ENCODE measurements around the gene CACNA1C.
"Not testable (repeated sequence)": the region's sequence is repeated elsewhere in the genome, so short reads cannot be mapped to it uniquely, and the experiment has no call there.

CACNA1C gene

GRCh38 chr12:2481951-2482350 lies 429.2 kb downstream of the CACNA1C start:
- no peak for DNase-seq (ENCODE audit: low read depth in 3 of 3)

- DNase-seq (ENCODE audit: low read depth in 3 of 3) = no peak
Measured at GRCh38 chr12:2482938-2483660, 430.3 kb downstream of the CACNA1C start.

- no peak for DNase-seq (ENCODE audit: low read depth in 3 of 3)
Measured at GRCh38 chr12:2483713-2484112, 430.9 kb downstream of the CACNA1C start.

GRCh38 chr12:2484141-2484776 lies 431.5 kb downstream of the CACNA1C start:
- no peak for DNase-seq (ENCODE audit: low read depth in 3 of 3)

DNA sequence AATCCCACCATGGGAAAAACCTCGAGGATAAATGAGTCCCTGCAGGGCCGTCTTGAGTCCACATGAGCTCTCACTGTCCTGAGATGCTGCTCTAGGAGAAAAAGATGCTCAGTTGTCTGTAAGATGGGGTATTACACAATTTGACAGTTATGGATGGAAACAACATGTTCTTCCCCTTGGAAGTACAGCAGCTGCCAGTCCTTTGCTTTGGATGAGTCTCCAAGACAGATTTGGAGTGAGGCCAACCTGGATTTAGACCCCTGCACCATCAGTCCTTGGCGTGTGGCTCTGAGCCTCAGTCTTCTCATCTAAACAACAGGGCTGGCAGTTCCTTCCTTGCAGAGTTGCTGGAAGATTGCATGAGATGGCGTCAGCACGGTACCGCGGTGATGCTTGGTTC lies 432.9 kb downstream of the CACNA1C start:
- no peak for DNase-seq (ENCODE audit: low read depth in 3 of 3)

DNA sequence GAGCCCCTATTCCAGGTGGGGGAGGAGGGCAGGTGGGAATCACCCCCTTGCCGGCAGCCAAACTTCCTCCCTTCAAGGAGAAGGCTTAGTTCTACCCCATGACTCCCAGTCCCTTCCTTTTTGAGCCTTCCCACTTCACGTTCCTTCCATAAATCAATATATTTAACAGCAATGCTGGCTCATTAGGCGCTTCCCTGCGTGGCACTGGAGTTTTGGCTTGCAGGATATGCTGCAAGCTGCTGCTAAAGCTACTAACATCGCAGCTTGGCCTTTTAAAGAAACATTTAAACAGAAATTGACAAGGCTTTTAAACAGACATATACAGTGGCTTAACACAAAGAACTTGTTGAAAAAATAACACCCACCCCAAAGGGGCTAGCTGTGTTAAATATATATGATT lies 434.0 kb downstream of the CACNA1C start:
- DNase-seq (ENCODE audit: low read depth in 3 of 3) = no peak

- no peak for DNase-seq (ENCODE audit: low read depth in 3 of 3)
Measured at GRCh38 chr12:2487278-2487677, 434.5 kb downstream of the CACNA1C start.

DNA sequence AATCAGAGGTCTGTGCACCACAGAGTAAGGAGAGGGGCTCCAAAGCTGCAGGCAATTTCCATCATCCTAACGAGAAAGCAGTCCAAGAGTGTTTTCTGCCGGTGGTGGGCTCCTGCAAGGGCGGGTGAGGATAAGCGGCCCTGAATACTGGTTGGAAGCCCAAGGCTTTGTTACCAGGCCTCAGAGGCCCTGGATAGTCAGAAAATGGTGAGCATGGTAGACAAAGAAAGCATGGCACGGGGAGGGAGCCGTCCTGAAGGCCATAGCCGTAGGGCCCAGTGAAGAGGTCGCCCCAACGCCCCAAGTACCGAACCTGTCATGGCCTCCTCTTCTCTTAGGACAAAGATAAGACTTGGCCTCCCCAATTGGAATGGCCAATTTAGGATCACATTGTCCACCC lies 435.3 kb downstream of the CACNA1C start:
- no peak for DNase-seq (ENCODE audit: low read depth in 3 of 3)

GRCh38 chr12:2488596-2488995 lies 435.8 kb downstream of the CACNA1C start:
- DNase-seq (ENCODE audit: low read depth in 3 of 3) = no peak

- DNase-seq (ENCODE audit: low read depth in 3 of 3) = no peak
Measured at GRCh38 chr12:2489275-2489674, 436.5 kb downstream of the CACNA1C start.

DNA sequence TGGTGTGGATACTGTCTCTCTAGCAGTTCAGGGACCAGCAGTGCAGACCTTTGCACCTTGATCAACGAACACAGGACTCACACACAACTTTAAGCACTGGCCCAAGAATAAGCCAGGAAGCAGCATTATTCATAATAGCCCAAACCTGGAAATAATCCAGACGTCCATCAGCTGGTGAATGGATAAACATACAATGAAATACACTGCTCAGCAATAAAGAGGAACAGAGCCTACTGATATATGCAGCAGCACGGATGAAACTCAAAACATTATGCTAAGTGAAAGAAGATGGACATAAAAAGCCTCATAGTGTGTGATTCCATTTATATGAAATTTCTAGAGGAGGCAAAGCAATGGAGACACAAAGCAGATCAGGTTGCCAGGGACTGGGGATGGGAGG lies 438.0 kb downstream of the CACNA1C start:
- no peak for DNase-seq (ENCODE audit: low read depth in 3 of 3)

DNA sequence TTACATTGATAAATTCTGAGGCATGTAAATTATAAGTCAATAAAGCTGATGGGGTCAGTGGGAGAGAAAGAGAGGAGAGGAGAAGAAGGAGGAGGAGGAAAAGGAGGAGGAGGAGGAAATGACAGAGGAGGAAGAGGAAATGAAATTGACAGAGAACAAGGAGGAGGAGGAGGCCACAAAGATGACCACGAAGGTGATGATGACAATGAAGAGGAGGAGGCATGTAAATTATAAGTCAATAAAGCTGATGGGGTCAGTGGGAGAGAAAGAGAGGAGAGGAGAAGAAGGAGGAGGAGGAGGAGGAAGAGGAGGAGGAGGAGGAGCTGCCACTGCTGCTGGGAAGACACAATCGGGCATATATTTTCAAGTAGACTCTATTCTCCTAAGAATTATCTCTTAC lies 438.6 kb downstream of the CACNA1C start:
- DNase-seq (ENCODE audit: low read depth in 3 of 3) = not testable (repeated sequence)

- no peak for DNase-seq (ENCODE audit: low read depth in 3 of 3)
Measured at GRCh38 chr12:2492236-2492635, 439.4 kb downstream of the CACNA1C start.

DNA sequence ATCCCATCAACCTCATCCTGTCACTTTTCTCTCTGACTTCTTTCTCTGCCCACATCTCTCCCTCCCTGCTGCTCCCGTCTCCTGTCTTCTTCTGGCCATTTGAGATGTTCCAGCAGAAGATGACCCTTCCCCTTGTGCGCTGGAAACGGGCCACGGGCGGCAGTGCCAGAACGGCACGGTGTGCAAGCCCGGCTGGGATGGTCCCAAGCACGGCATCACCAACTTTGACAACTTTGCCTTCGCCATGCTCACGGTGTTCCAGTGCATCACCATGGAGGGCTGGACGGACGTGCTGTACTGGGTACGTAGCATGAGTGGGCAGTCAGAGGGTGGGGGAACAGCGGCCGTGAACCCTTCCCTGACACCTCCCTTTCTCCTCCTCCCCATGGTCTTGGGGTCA lies 440.3 kb downstream of the CACNA1C start:
- DNase-seq (ENCODE audit: low read depth in 3 of 3) = no peak

DNA sequence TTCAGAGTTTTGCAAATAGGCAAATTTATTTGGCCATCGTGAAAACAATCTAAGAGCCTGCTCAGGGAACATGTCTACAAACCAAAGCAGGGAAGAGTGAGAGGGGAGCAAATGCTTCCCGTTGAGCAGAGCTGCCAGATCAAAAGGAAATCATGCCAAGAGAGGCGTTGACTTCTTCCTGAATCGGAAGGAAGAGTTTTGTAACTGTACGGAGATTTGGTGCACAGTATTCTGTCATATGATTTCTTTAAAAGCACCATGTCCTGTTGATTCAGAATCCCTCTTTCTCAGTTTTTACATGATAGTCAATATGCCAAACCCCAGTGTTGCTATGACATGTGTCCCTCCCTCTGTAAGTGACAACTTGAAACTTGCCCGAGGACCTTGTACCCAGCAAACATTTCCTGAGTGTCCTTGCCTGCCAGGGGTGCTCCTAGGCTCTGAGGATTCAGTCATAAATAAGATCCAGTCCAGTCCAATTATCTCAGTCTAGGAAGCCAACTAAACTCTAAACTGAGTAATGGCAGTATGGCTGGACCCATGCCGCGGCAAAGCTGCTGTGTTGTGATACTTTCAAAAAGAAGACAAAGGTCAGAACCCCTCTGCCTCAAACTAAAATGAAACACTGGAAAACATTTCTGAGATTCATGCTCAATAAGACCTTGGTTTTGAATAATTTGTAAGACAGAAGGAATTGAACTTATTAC lies 441.9 kb downstream of the CACNA1C start:
- DNase-seq (ENCODE audit: low read depth in 3 of 3) = no peak

DNA sequence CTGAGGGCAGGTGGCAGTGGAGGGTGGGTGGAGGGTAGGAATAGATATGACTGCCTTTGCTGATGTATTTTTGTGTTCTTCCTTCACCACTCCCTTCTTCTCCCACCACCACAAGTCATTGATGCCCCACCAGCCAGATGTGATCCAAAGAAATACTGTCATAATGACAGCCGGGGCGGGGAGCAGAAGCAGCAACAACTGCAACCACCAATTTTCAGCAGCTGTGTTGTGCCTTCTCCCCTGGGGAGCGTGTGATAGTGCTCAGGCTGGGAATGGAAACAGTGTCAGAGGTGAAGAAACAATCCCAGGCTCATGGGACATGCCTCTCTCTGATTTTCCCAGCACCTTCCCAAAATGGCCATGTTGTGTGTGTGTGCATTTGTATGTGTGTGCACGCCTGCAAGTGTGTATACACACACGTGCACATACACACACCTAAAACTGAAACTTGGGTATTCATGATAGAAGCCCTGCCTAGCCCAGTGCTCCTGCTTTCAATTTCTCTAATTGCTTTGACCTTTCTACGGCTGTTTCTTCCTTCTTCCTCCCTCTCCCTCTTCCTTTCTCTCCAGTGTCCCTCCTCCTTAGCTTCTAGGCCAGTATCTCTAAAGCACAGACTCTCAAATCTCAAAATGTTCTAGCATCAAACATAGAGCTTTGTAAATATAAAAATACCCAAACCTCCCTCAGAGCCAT lies 442.8 kb downstream of the CACNA1C start:
- no peak for DNase-seq (ENCODE audit: low read depth in 3 of 3)

DNA sequence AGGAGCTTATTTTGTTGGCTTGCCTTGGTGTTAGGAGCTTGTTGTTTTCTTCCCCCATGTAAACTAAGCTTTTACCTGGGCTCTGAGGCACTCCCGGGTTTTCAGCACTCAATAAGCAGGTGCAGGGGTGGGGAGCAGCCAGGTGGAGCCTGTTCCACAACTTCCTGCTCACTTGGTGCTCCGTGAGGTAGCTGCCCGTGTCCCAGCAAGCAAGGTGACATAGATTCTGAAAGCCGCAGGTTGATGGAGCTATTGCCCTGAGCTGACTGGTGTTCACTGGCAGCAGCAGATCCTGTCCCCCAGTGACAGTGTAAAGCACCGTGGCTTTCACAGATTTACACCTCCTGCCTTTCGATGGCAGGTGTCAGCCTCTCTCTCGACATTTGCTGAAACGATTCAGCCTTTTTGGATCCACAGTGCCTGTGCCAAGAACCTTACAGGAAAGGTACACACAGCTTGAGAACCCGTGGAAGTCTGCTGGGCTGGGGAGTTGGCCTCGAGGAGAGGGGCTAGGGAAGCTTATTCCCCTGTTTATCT lies 446.2 kb downstream of the CACNA1C start:
- no peak for DNase-seq (ENCODE audit: low read depth in 3 of 3)

- DNase-seq (ENCODE audit: low read depth in 3 of 3) = no peak
Measured at GRCh38 chr12:2501464-2502191, 448.8 kb downstream of the CACNA1C start.

DNA sequence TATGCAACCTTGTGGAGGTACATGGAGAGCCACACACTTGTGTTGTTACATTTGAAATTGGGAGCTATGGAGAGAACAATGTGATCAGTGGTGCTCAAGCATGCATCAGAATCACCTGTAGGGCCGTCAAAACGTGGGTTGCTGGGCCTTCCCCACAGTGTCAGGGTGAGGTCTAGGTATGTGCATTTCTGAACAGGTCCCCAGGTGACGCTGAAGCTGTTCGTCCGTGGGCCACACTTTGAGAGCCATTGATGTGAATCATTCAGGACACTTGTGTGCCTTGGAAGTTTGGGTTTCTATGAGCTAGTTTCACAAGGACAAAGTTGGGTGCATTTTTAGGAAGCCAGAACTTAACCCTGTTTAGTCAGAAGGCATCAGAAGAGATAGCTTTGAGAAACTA lies 450.2 kb downstream of the CACNA1C start:
- no peak for DNase-seq (ENCODE audit: low read depth in 3 of 3)

GRCh38 chr12:2503762-2504161 lies 451.0 kb downstream of the CACNA1C start:
- DNase-seq (ENCODE audit: low read depth in 3 of 3) = no peak

GRCh38 chr12:2504577-2504976 lies 451.8 kb downstream of the CACNA1C start:
- no peak for DNase-seq (ENCODE audit: low read depth in 3 of 3)
